ENCODE measurements around the gene EFNA5.
"Not testable (repeated sequence)": the region's sequence is repeated elsewhere in the genome, so short reads cannot be mapped to it uniquely, and the experiment has no call there.

The EFNA5 gene

DNA sequence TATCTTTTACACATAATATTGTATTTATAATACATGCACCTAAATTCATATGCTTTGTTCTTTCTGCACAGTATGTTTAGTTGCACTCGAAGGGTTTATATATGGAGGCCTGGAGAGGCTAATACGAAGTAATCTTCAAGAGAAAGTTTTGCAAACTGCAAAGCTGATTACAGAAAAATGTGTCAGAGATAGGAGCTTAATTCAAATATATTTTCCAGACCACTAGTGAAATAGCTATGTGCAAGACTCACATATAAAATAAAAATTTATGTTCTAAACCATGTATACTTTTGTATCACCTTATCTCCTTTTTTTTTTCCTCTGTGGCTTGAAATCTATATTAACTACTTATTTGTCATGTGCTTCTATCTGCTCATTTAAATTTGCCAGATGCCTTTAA, 313.8 kb downstream of the EFNA5 start:
- no peaks in the 10 kb centered on the region for H3K9me2 ChIP-seq (ENCODE audit: low read depth, low read length)
- no peak overlapping the region for H3K4me3 ChIP-seq (ENCODE audit: low read depth, low read length, poor library complexity, severe bottlenecking)
- H4K20me1 ChIP-seq (ENCODE audit: insufficient read depth, low read length) = no peaks in the 10 kb centered on the region
- no peak overlapping the region for H3K4me2 ChIP-seq (ENCODE audit: low read length)
- TF ChIP-seq, protein P1, sequence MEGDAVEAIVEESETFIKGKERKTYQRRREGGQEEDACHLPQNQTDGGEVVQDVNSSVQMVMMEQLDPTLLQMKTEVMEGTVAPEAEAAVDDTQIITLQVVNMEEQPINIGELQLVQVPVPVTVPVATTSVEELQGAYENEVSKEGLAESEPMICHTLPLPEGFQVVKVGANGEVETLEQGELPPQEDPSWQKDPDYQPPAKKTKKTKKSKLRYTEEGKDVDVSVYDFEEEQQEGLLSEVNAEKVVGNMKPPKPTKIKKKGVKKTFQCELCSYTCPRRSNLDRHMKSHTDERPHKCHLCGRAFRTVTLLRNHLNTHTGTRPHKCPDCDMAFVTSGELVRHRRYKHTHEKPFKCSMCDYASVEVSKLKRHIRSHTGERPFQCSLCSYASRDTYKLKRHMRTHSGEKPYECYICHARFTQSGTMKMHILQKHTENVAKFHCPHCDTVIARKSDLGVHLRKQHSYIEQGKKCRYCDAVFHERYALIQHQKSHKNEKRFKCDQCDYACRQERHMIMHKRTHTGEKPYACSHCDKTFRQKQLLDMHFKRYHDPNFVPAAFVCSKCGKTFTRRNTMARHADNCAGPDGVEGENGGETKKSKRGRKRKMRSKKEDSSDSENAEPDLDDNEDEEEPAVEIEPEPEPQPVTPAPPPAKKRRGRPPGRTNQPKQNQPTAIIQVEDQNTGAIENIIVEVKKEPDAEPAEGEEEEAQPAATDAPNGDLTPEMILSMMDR (IDR thresholded peaks at IDR 0.05; ENCODE audit: low read length) = no peak
- TF ChIP-seq EZH2 (IDR thresholded peaks at IDR 0.05; ENCODE audit: borderline replicate concordance, low read length) = no peak
- no peaks in the 10 kb centered on the region for H3K79me2 ChIP-seq (ENCODE audit: insufficient read depth, low read length)
- no peak overlapping the region for H3K9ac ChIP-seq (ENCODE audit: low read length)
- no peak overlapping the region for H3K27ac ChIP-seq (ENCODE audit: low read depth, low read length, poor library complexity, severe bottlenecking)
- H3K9me3 ChIP-seq (ENCODE audit: low read length) = no peaks in the 10 kb centered on the region
- no peaks in the 10 kb centered on the region for H3K36me3 ChIP-seq (ENCODE audit: insufficient read depth, low read length)
- peaks cover 17% of the 10 kb centered on the region for H3K4me1 ChIP-seq (ENCODE audit: insufficient read depth, low read length, severe bottlenecking)
- H3F3A ChIP-seq (ENCODE audit: insufficient read depth, low read length) = no peaks in the 10 kb centered on the region
- H2AFZ ChIP-seq (ENCODE audit: low read length) = no peak overlapping the region
- H3K27me3 ChIP-seq (ENCODE audit: insufficient read depth, low read length) = no peaks in the 10 kb centered on the region

DNA sequence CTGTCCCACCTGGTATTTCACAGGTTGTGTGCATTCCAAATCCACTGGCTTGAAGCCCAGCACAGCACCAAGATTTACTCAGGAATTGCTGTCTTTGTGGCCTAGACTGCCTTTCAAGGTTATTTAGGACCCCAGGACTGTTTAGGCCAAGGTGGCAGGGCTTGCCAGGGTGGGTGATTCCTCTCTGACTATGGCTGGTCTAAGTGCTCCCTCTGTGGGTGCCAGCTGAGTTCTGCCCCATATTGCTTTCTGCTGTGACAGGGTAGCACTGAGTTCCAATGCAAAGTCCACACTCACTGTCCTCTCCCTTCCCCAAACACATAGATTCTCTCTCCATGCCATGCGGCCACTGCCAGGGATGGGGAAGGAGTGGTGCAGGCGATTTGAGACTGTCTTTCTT, 318.2 kb downstream of the EFNA5 start:
- Histone ChIP-seq H3K9me3 (ENCODE audit: low read length) (no peaks in the 10 kb centered on the region), H3K79me2 (ENCODE audit: insufficient read depth, low read length) (no peaks in the 10 kb centered on the region), H2AFZ (ENCODE audit: low read length) (no peak overlapping the region), H3K4me1 (ENCODE audit: insufficient read depth, low read length, severe bottlenecking) (no peaks in the 10 kb centered on the region), H3K27me3 (ENCODE audit: insufficient read depth, low read length) (no peaks in the 10 kb centered on the region), H3K9me2 (ENCODE audit: low read depth, low read length) (no peaks in the 10 kb centered on the region), H3K4me3 (ENCODE audit: low read depth, low read length, poor library complexity, severe bottlenecking) (no peak overlapping the region), H4K20me1 (ENCODE audit: insufficient read depth, low read length) (no peaks in the 10 kb centered on the region), H3K4me2 (ENCODE audit: low read length) (no peak overlapping the region), H3K9ac (ENCODE audit: low read length) (no peak overlapping the region), H3K27ac (ENCODE audit: low read depth, low read length, poor library complexity, severe bottlenecking) (no peak overlapping the region), H3F3A (ENCODE audit: insufficient read depth, low read length) (no peaks in the 10 kb centered on the region), H3K36me3 (ENCODE audit: insufficient read depth, low read length) (no peaks in the 10 kb centered on the region)
- TF ChIP-seq, protein P1 (IDR thresholded peaks at IDR 0.05; ENCODE audit: low read length) = peak; percentile 41
- no peak for TF ChIP-seq EZH2 (IDR thresholded peaks at IDR 0.05; ENCODE audit: borderline replicate concordance, low read length)

DNA sequence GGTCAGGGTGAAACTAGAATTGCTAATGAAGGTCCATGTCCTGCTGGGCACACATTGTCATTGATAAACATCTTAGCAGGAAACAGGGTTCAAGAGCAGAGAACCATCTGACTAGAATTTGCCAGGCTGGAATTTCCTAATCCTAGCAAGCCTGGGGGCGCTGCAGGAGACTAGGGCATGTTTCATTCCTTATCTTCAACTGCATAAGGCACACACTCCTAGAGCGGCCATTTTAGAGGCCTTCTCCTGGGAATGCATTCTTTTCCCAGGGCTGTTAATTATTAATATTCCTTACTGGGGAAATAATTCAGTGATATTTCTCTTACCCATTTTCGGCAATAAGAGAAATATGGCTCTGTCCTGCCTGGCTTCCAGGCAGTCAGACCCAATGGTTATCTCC, 324.2 kb downstream of the EFNA5 start:
- not testable (repeated sequence) for H3K4me2 ChIP-seq (ENCODE audit: low read length); H4K20me1 ChIP-seq (ENCODE audit: insufficient read depth, low read length); H3K27ac ChIP-seq (ENCODE audit: low read depth, low read length, poor library complexity, severe bottlenecking); H3K9me2 ChIP-seq (ENCODE audit: low read depth, low read length); H3K4me3 ChIP-seq (ENCODE audit: low read depth, low read length, poor library complexity, severe bottlenecking); H3K4me1 ChIP-seq (ENCODE audit: insufficient read depth, low read length, severe bottlenecking); H3K9ac ChIP-seq (ENCODE audit: low read length); H3K27me3 ChIP-seq (ENCODE audit: insufficient read depth, low read length); H2AFZ ChIP-seq (ENCODE audit: low read length); H3K79me2 ChIP-seq (ENCODE audit: insufficient read depth, low read length); H3F3A ChIP-seq (ENCODE audit: insufficient read depth, low read length); H3K36me3 ChIP-seq (ENCODE audit: insufficient read depth, low read length)
- peaks cover 11% of the 10 kb centered on the region for H3K9me3 ChIP-seq (ENCODE audit: low read length)

DNA sequence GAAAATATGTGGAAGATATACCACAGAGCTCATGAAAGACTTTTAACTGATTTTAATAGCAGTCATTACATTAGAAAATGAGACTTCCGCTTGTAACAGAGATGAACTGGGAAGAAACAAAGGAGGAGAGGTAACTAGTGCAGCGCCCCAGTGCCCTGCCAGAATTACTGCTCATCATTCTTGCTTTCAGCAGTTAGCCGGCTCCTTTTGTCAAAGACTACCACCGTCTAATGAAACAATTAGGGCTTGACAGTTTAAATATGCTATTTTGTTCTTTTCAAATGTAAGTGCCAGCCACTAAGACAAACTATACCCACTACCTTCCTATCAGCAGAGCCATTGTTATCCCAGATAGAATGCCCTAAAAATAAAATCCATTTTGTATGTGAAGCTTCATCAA, 328.4 kb downstream of the EFNA5 start:
- no peak overlapping the region for H3K27ac ChIP-seq (ENCODE audit: low read depth, low read length, poor library complexity, severe bottlenecking)
- no peaks in the 10 kb centered on the region for H3K79me2 ChIP-seq (ENCODE audit: insufficient read depth, low read length)
- no peak overlapping the region for H3K4me3 ChIP-seq (ENCODE audit: low read depth, low read length, poor library complexity, severe bottlenecking)
- H3K9me3 ChIP-seq (ENCODE audit: low read length) = peaks cover 11% of the 10 kb centered on the region
- no peaks in the 10 kb centered on the region for H3K9me2 ChIP-seq (ENCODE audit: low read depth, low read length)
- H2AFZ ChIP-seq (ENCODE audit: low read length) = no peak overlapping the region
- H3F3A ChIP-seq (ENCODE audit: insufficient read depth, low read length) = no peaks in the 10 kb centered on the region
- H3K36me3 ChIP-seq (ENCODE audit: insufficient read depth, low read length) = no peaks in the 10 kb centered on the region
- TF ChIP-seq, protein P1 (IDR thresholded peaks at IDR 0.05; ENCODE audit: low read length) = no peak
- TF ChIP-seq EZH2 (IDR thresholded peaks at IDR 0.05; ENCODE audit: borderline replicate concordance, low read length) = no peak
- no peaks in the 10 kb centered on the region for H4K20me1 ChIP-seq (ENCODE audit: insufficient read depth, low read length)
- H3K4me2 ChIP-seq (ENCODE audit: low read length) = no peak overlapping the region
- no peaks in the 10 kb centered on the region for H3K4me1 ChIP-seq (ENCODE audit: insufficient read depth, low read length, severe bottlenecking)
- no peaks in the 10 kb centered on the region for H3K27me3 ChIP-seq (ENCODE audit: insufficient read depth, low read length)
- H3K9ac ChIP-seq (ENCODE audit: low read length) = no peak overlapping the region

Measured in OCI-LY1 (cell line).